GM19043 (cell line): ENCODE data around the gene ELL2.
"Not testable (repeated sequence)": the region's sequence is repeated elsewhere in the genome, so short reads cannot be mapped to it uniquely, and the experiment has no call there.

Experiments used
- ATAC-seq: cut with Tn5 transposase; IDR thresholded peaks from one replicate; pipeline ENCODE4 v1.9.1; 2021; ENCODE audit warnings: low read depth; ENCODE audit not compliant: unreplicated experiment

Gene ELL2

DNA sequence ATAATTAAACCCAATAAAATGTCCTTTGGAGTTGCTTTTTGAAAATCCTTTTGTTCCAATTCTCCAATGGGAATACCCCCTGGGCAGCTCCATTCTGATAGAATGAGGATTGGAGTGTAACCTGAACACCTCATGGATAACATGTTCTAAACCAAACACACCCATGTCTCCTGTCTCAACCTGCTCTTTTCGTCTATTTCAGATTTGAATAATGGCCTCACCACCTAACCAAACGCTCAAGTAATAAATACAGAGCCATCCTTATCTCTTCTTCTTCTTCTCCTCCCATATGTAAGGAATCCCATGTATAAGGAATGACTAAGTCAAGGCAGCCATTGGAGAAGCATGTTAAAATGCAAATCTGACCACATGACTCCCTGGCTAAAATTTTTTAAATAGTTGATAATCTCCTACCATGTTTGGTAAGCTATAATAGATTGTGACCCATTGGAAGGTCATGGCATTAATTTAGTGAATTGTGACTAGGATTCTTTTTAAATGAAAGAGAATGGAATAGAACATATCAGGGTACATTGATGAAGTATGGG lies 26.0 kb downstream of the ELL2 start:
- ATAC-seq: no peak

GRCh38 chr5:95934207-95934804 lies 27.3 kb downstream of the ELL2 start:
- no peak for ATAC-seq

GRCh38 chr5:95932941-95933340 lies 28.7 kb downstream of the ELL2 start:
- no peak for ATAC-seq

DNA sequence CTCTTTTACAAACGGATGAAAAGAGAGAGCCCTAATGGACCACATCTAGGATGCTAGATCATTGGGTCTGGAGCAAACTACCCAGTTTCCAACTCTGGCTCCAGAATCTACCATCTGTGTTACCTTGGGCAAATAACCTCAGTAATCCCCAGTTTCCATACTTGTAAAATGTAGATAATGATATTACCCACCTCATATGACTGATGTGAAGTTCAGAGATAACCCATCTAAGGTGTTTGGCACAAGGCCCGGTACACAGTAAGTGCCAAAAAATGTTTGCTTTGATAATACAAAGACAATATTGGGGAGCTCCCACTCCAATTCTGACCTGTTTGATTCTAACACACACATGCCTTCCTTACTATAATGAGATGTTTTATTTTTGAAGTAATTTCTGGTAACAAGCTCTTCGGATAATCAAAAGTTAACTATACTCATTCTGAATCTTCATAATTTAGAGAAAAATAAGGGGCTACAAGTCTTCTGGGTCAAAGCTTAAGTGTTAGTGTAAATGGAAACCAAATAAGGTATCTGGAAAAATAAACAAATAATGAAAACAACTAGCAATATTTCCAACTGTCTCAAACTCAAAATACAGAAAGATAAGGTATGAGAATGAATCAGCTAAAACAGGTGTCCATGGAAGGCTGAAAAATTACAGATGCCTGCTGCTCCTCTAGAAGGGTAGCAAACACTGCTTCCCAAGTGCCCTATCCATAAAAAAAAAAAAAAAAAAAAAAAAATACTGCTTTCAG lies 30.4 kb downstream of the ELL2 start:
- no peak for ATAC-seq

DNA sequence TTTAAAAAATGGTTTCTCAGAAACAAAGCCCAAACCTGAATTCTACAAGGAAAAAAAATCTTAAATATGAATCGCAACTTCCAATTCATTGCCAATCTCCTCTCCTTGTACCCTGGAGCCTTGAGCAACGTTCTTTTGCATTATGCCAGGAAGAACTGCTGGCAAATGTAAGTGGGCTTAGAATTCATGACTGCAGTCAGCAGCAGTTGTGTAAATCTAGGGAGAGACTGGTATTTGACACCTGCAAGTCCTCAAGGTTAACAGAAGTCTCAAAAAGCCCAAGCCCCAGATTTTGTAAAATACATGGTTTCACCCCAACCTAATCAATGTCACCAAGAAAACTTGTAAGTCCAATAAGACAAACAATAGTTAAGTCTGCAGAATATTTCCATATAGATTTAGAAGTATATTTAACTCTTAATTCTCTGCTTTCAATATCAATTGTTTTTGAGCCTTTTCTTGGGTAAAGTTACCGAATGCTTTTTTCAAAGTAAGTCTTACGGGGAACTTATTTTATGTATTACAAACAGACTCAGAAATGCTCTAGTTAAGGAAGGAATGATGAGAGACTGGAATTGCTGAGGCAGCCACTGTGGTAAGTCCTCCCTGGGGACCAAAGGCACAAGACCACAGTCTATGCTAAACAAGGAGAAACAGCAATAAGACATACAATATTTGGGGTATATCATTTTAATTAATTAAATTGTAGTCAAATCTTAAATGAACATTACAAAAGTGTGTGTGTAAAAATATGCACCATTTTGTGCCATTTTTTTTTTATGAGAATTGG lies 31.3 kb downstream of the ELL2 start:
- no peak for ATAC-seq

- no peak for ATAC-seq
Measured at GRCh38 chr5:95928724-95929253, 32.9 kb downstream of the ELL2 start.

DNA sequence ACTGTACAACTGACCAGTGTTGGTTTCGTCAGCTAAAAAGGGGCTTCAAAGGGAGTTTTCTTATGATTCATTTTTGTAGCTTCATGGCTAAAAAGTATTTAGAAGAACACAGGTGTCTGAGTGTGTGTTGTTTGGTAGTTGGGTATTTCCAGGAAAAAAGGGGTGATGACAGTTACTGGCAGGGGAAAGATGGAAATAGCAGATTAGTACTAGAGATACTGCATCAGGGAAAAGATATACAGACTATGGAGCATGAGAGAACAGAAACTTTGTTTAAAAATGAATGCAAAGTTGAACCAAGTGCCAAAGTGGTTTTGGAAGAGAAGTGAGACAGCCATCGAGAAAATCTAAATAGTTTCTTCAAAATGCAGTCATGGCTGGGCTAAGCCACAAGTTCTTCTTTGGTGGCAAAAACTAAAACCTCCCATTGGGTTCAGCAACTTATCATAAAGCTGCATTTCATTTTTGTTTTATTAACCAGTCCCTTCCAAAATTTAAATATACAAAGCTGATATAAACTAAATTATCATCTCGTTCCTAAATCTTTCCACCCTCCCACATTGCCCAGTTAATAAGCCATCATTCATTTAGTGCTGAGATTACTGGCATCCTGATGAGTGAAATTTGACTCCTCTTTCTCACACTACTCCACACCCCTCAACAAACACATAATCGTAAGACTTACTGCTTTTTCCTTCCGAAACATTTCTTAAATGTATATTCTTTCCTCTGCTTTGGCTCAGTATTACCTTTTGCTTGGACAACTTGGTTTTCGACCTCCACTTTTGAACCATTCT lies 33.5 kb downstream of the ELL2 start:
- peak; percentile 38 for ATAC-seq

- not testable (repeated sequence) for ATAC-seq
Measured at GRCh38 chr5:95927300-95927699, 34.4 kb downstream of the ELL2 start.

- ATAC-seq: peak; percentile 58
Measured at GRCh38 chr5:95925939-95926338, 35.7 kb downstream of the ELL2 start.

DNA sequence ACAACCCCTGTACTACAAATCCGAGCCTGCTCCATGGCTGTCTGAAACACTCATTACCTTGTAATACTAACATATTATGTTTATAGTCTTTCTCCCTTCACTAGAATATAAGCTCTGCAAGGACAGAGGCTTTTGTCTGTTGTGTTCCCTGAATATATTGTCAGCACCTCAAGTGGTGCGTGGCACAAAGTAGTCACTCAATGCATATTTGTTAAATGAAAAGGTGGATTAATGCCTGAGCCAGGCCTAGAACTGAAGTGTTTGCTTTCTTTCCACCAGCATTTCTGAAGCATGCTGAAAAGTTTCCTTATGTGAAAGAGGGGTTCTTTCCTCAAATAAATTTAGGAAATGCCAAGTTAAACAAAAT lies 36.3 kb downstream of the ELL2 start:
- ATAC-seq: no peak

DNA sequence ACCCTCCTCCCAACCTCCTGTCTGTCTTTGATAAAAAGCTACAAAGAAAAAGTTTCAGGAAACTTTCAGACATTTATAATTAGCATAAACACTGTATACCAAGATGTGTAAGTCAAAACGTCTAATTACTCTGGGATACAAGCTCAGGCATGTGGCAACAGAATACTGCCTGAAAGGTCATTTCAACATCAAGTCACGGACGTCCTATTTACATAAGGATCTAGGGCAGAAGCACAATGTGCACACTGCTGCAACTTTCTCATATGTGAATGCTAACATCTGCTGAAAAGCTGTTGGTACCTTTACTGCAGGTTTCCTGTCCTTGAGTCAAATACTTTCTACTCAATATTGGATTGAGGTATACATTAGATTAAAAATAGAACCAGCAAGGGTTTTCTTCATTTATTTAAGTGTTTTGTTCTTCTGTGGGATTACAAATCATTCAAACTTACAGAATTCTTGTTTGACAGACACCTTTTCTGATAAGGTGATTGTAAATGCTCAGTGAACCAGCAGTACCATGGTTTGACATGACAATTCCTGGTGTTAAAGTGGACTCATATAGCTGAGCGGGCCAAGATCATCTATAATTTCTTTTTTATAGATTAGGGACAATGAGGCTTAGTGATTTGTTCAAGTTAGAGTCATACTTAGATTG lies 36.8 kb downstream of the ELL2 start:
- ATAC-seq: no peak

DNA sequence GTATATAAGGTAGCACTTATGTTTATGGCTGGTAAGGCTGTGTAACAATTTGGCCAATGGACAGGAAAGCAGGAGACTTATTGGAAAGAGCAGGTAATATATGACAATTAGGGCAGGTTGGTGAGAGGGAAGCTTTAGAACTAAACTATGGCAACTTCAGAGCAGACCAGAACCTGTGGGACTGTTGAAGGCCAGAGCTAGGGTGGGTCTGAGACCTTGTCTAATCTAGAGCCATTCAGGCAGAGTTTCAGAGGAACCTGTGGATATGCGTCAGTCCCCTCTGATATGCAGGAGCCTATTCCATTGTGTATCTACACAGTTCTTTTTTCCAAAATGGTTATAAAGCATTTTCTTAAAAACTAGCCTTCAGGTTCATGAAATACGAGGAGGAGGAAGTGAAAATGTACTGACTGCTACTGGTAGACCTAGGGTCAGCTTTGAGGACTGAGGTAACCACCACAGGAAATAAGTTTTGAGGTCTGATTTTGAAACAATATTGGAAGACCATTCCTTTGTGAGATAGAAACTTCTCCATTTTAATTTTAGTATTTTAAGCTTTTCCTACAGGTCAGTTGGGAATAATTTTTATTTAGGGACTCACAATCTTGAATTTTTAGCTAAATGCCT lies 37.6 kb downstream of the ELL2 start:
- peak; percentile 39 for ATAC-seq

- no peak for ATAC-seq
Measured at GRCh38 chr5:95922798-95923197, 38.9 kb downstream of the ELL2 start.

DNA sequence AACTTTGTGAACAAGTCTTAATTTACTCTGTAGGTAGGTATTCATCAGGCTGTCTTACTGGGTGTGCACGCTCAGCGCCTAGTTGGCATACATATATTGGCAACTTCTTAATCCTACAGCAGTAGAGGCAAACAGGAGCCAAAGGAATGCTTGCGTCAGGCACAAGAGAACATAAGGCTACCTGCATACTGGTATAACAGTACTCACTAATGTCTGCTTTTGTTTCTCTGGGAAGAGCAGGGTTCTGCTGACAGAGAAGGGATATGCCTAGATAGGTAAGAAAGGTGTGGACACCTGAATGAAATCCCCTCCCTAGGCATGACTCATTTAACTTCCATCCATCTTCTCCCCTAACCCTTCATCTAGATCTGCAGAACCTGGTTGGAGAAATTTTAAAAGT lies 40.1 kb downstream of the ELL2 start:
- no peak for ATAC-seq

DNA sequence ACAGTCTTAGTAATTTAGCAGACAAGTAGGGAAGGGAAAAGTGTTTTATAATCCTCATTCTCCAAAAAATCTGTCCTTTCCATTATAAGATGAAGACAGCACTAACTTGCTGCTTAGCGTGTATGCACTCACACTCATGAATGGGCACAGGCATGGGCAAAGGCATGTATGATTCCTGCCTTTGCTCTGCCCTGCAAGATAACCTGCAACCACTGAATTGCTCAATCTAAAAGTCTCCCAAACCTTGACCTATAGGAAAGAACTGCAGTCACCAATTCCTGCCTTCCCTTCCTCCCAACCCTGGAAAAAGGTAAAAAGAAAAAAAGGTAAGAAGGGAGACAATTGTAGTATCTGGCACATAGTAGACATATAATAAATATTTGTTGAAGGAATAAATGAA lies 40.8 kb downstream of the ELL2 start:
- ATAC-seq: no peak

- no peak for ATAC-seq
Measured at GRCh38 chr5:95919658-95920057, 42.0 kb downstream of the ELL2 start.

DNA sequence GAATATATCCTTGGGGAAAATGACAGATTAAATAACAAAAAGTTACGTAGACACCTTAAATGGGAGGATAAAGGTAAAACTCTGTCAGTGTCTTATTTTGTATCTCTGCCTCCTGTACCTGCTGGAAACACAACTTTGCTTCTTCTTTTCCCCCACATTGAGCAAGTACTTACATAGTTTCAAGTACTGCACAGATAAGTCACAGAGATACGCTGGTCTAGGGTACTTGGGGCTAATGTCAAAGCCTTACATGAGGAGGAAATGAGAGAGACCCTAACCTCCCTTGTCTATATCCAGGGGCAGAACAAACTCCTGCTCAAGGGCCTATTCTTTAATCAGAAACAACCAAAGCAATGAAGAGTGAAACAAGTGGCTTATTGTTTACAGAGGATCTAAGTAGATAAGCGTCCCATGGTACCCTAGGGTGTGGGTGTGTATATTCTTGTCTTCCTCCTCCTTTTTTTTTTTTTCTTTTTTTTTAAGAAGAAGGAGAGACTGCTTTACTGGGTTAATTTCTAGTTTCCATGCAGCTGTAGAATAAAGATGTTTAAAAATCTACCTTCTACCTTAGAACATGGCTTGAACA lies 43.1 kb downstream of the ELL2 start:
- ATAC-seq: no peak

DNA sequence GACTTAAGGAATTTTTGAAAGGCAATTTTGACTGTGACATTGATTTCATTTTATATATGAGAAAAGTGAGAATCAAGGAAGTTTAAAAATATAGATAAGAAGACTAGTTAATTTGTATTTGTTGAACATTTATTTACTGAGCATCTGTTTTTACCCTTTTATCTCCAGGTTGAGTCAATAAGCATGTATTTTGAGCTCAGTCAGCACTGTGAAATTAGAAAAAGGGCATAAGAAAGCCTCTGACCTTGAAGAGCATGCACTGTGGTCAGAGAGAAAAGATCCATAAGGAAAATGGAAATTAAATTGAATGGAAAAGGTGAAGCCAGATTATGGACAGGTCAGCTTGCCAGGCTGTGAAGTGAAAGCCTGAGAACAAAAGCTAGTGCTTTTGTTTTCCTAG lies 44.4 kb downstream of the ELL2 start:
- ATAC-seq: no peak

GRCh38 chr5:95916687-95917085 lies 45.0 kb downstream of the ELL2 start:
- no peak for ATAC-seq
